Loucy (cell line): ENCODE results near the gene IGSF23.

Experiments used
- CTCF ChIP-seq: fragments of 200-600 bp; sonication (generic); conservative IDR thresholded peaks from 2 replicates; pipeline ENCODE4 v1.5.1; 2014; ENCODE audit warnings: mild to moderate bottlenecking, antibody characterized with exemption, low read length
- EZH2phosphoT487 ChIP-seq: fragments of 200-600 bp; IDR thresholded peaks from 2 replicates; pipeline ENCODE4 v1.6.1; 2018; ENCODE audit warnings: antibody characterized with exemption, mild to moderate bottlenecking, moderate library complexity, borderline replicate concordance

GRCh38 chr19:44597131-44597491 is 16.3 kb upstream of the IGSF23 start:
- no peak for TF ChIP-seq CTCF
- TF ChIP-seq EZH2phosphoT487, result no peak
